Transverse colon (tissue), 4 donors: ENCODE data around the gene KIAA1328.

Source experiments
- CTCF ChIP-seq, 5 experiments: fragments of 200-600 bp in 3 of 5; fragments of 450-650 bp in 2 of 5; sonication (generic) in 3 of 5; IDR thresholded peaks; 1 replicate in 2 of 5; 2 replicates in 3 of 5; pipeline ENCODE4 v1.5.1; 2016 to 2017; ENCODE audit warnings: antibody characterized with exemption in 5 of 5, inconsistent platforms in 3 of 5, mild to moderate bottlenecking in 2 of 5, moderate library complexity in 1 of 5
- POLR2A ChIP-seq: fragments of 450-650 bp; IDR thresholded peaks from one replicate; pipeline ENCODE4 v1.6.1; 2016; ENCODE audit warnings: antibody characterized with exemption, mild to moderate bottlenecking, moderate library complexity
- POLR2AphosphoS5 ChIP-seq, 3 donors: sonication (generic); formaldehyde crosslinking; IDR thresholded peaks; one replicate each; pipeline ENCODE4 v1.6.1; 2016; ENCODE audit warnings: antibody characterized with exemption in 3 of 3

- no peak for TF ChIP-seq CTCF (IDR thresholded peaks at IDR 0.05)
- TF ChIP-seq POLR2A, result no peak
- TF ChIP-seq POLR2AphosphoS5 (IDR thresholded peaks at IDR 0.05), result no peak
These were observed 213.5 kb downstream of the KIAA1328 start for GRCh38 chr18:37042381-37042780.
